Smooth muscle cell (in vitro differentiated cells): ENCODE measurements around the gene DOCK2. TPM values are rescaled to one million over a fixed set of nuclear protein-coding genes. Genes with fewer than 3 reads are reported as not detected.
"Not testable (repeated sequence)": the region's sequence is repeated elsewhere in the genome, so short reads cannot be mapped to it uniquely, and the experiment has no call there.

ENCODE experiments used
- DNase-seq: peaks from one replicate; lab custom pipeline; 2025; ENCODE audit not compliant: unreplicated experiment; lab: John Stamatoyannopoulos, UW
- H2AFZ ChIP-seq: fragments of 200-600 bp; sonication (generic); 2 replicates; pipeline ENCODE4 v1.6.0; 2016; ENCODE audit warnings: antibody characterized with exemption, low read depth, mild to moderate bottlenecking
- H3F3A ChIP-seq: fragments of 200-600 bp; sonication (generic); 2 replicates; pipeline ENCODE4 v1.6.0; 2017; ENCODE audit warnings: antibody characterized with exemption, low read depth
- H3K27ac ChIP-seq: fragments of 200-600 bp; sonication (generic); 2 replicates; pipeline ENCODE4 v1.5.1; 2016; ENCODE audit warnings: low read depth, mild to moderate bottlenecking
- H3K27me3 ChIP-seq: fragments of 200-600 bp; sonication (generic); 2 replicates; pipeline ENCODE4 v1.6.1; 2016; ENCODE audit warnings: low read depth, mild to moderate bottlenecking
- H3K36me3 ChIP-seq: fragments of 200-600 bp; sonication (generic); 2 replicates; pipeline ENCODE4 v1.5.1; 2016; ENCODE audit warnings: low read depth
- H3K4me1 ChIP-seq: fragments of 200-600 bp; sonication (generic); 2 replicates; pipeline ENCODE4 v1.5.1; 2016; ENCODE audit warnings: low read depth
- H3K4me2 ChIP-seq: fragments of 200-600 bp; sonication (generic); 2 replicates; pipeline ENCODE4 v1.6.0; 2016; ENCODE audit warnings: mild to moderate bottlenecking
- H3K4me3 ChIP-seq: fragments of 200-600 bp; sonication (generic); 2 replicates; pipeline ENCODE4 v1.5.1; 2016; ENCODE audit warnings: mild to moderate bottlenecking
- H3K79me2 ChIP-seq: fragments of 200-600 bp; sonication (generic); 2 replicates; pipeline ENCODE4 v1.6.0; 2016; ENCODE audit warnings: low read depth, mild to moderate bottlenecking
- H3K9ac ChIP-seq: fragments of 200-600 bp; sonication (generic); 2 replicates; pipeline ENCODE4 v1.6.0; 2016; ENCODE audit warnings: low read depth
- H3K9me3 ChIP-seq: fragments of 200-600 bp; sonication (generic); replicated peaks from 2 replicates; pipeline ENCODE4 v1.5.1; 2016; ENCODE audit warnings: low read depth
- H4K20me1 ChIP-seq: fragments of 200-600 bp; sonication (generic); 2 replicates; pipeline ENCODE4 v1.6.0; 2016; ENCODE audit warnings: low read depth
- CTCF ChIP-seq: fragments of 200-600 bp; sonication (generic); IDR thresholded peaks from 2 replicates; pipeline ENCODE4 v1.5.1; 2017; ENCODE audit warnings: borderline replicate concordance, mild to moderate bottlenecking, antibody characterized with exemption; ENCODE audit not compliant: insufficient read depth, poor library complexity, severe bottlenecking
- WGBS: methylation state at CpG from one replicate; pipeline ENCODE4 v1.1.7; 2016; ENCODE audit warnings: low lambda C conversion rate; 5-methylcytosine and 5-hydroxymethylcytosine counted together
- polyA plus RNA-seq: library from polyadenylated mRNA; unstranded; fragments of >200 nt; fragmentation: Nextera tagmentation; extraction: Ambion mirVana; gene quantifications from 2 replicates; pipeline ENCODE4 v1.2.1, GENCODE V29; 2016
- total RNA-seq: library from RNA; depleted of rRNA; stranded (reverse); fragments of >200 nt; gene quantifications from 2 replicates; pipeline ENCODE4 v1.2.3, GENCODE V29; 2014

The DOCK2 gene
- total and polyA plus RNA-seq, 2 experiments from 2014 or later, result 0.73 to 3.0 TPM

- 84% methylated on average over 5 of the region's 5 CpGs for WGBS
- H3K9me3 ChIP-seq, result no peaks in the 10 kb centered on the region
- H3K27ac ChIP-seq, result no peak overlapping the region
- H3F3A ChIP-seq, result no peaks in the 10 kb centered on the region
- no peak for TF ChIP-seq CTCF
- H3K27me3 ChIP-seq, result no peaks in the 10 kb centered on the region
- H3K4me1 ChIP-seq, result no peaks in the 10 kb centered on the region
- H2AFZ ChIP-seq, result no peak overlapping the region
- no peaks in the 10 kb centered on the region for H4K20me1 ChIP-seq
- no peak overlapping the region for H3K4me3 ChIP-seq
- no peaks in the 10 kb centered on the region for H3K79me2 ChIP-seq
- H3K9ac ChIP-seq, result no peak overlapping the region
- DNase-seq, result no peak
- no peak overlapping the region for H3K4me2 ChIP-seq
- H3K36me3 ChIP-seq, result no peaks in the 10 kb centered on the region
Observed at GRCh38 chr5:170092455-170093101, 455.5 kb downstream of the DOCK2 start.

GRCh38 chr5:170094329-170094728 is 457.3 kb downstream of the DOCK2 start:
- not testable (repeated sequence) for H3K36me3 ChIP-seq, H3F3A ChIP-seq, H3K9me3 ChIP-seq, H4K20me1 ChIP-seq, DNase-seq, H3K4me3 ChIP-seq, H3K9ac ChIP-seq, H3K27me3 ChIP-seq, H3K79me2 ChIP-seq, H3K4me2 ChIP-seq, H3K27ac ChIP-seq, H2AFZ ChIP-seq, H3K4me1 ChIP-seq
- whole genome bisulfite sequencing, result 88% methylated on average over 10 of the region's 10 CpGs

- Histone ChIP-seq H3K9me3 (no peaks in the 10 kb centered on the region), H3K4me2 (no peak overlapping the region), H3K27me3 (no peaks in the 10 kb centered on the region), H3K36me3 (no peaks in the 10 kb centered on the region), H3F3A (no peaks in the 10 kb centered on the region), H2AFZ (no peak overlapping the region), H3K4me1 (no peaks in the 10 kb centered on the region), H3K27ac (no peak overlapping the region), H3K4me3 (no peak overlapping the region), H3K79me2 (no peaks in the 10 kb centered on the region), H4K20me1 (no peaks in the 10 kb centered on the region), H3K9ac (no peak overlapping the region)
- DNase-seq, result no peak
- no peak for TF ChIP-seq CTCF
- 89% methylated on average over 1 of the region's 1 CpG for WGBS
Observed at GRCh38 chr5:170095646-170096045, 458.6 kb downstream of the DOCK2 start.

- no peak overlapping the region for H3K4me3 ChIP-seq
- H3F3A ChIP-seq, result no peaks in the 10 kb centered on the region
- no peaks in the 10 kb centered on the region for H3K4me1 ChIP-seq
- no peak overlapping the region for H3K9ac ChIP-seq
- no peaks in the 10 kb centered on the region for H4K20me1 ChIP-seq
- no peak for DNase-seq
- H2AFZ ChIP-seq, result no peak overlapping the region
- no peaks in the 10 kb centered on the region for H3K27me3 ChIP-seq
- H3K4me2 ChIP-seq, result no peak overlapping the region
- no peaks in the 10 kb centered on the region for H3K9me3 ChIP-seq
- no peak for TF ChIP-seq CTCF
- no peaks in the 10 kb centered on the region for H3K36me3 ChIP-seq
- no peaks in the 10 kb centered on the region for H3K79me2 ChIP-seq
- no peak overlapping the region for H3K27ac ChIP-seq
- WGBS, result 73% methylated on average over 9 of the region's 9 CpGs
Observed at GRCh38 chr5:170097934-170098333, 460.9 kb downstream of the DOCK2 start.
